Motor neuron (in vitro differentiated cells): Measurements from ENCODE around the gene CALR. TPM values are rescaled to one million over a fixed set of nuclear protein-coding genes. Genes with fewer than 3 reads are reported as not detected.
"Not testable (repeated sequence)": the region's sequence is repeated elsewhere in the genome, so short reads cannot be mapped to it uniquely, and the experiment has no call there.

ENCODE experiments used
- ATAC-seq, 8 experiments: fragments of 200-7000 bp; cut with Tn5 transposase; replicated peaks in 6 of 8; 2 replicates each; pipeline ENCODE4 v1.8.0; 2021; ENCODE audit warnings: mild to moderate bottlenecking in 8 of 8, moderate library complexity in 8 of 8
- H3K27ac ChIP-seq, 2 donors: fragments of 250-450 bp; sonication (Bioruptor Pico); 2 replicates each; pipeline ENCODE4 v1.9.0; 2021; ENCODE audit warnings: antibody characterized with exemption in 2 of 2, mild to moderate bottlenecking in 2 of 2, moderate library complexity in 1 of 2
- H3K4me1 ChIP-seq, 2 donors: fragments of 250-450 bp; sonication (Bioruptor Pico); replicated peaks in 1 of 2; 2 replicates each; pipeline ENCODE4 v1.6.1; 2021; ENCODE audit warnings: antibody characterized with exemption in 2 of 2, mild to moderate bottlenecking in 2 of 2, moderate library complexity in 1 of 2
- H3K4me3 ChIP-seq, 5 donors: fragments of 250-450 bp; sonication (Bioruptor Pico); 2 replicates each; pipeline ENCODE4 v1.9.0; 2021; ENCODE audit warnings: antibody characterized with exemption in 5 of 5, mild to moderate bottlenecking in 5 of 5, moderate library complexity in 4 of 5
- WGBS, 10 experiments: fragments of 450-650 bp; shearing (Covaris generic); methylation state at CpG; one replicate each; pipeline ENCODE4 v1.0.0; 2022; 5-methylcytosine and 5-hydroxymethylcytosine counted together
- in situ Hi-C, 9 experiments: fragments of 400-800 bp; cut with MboI; loops; one replicate each; pipeline ENCODE4 v1.15.0; 2021; ENCODE audit warnings: low sequenced_read_pairs in 9 of 9, low pct_unique_long_range_greater_than_20kb in 2 of 9; ENCODE audit not compliant: unreplicated experiment in 9 of 9
- total RNA-seq, 8 experiments: library from RNA; unstranded; fragments of 300-600 nt; gene quantifications; 2 replicates each; pipeline versions ENCODE4 v1.2.3 to v1.2.4, GENCODE V29; 2022

The CALR gene
- total RNA-seq, result 100 to 1,000 TPM; 289 to 982 (median 397) TPM

DNA sequence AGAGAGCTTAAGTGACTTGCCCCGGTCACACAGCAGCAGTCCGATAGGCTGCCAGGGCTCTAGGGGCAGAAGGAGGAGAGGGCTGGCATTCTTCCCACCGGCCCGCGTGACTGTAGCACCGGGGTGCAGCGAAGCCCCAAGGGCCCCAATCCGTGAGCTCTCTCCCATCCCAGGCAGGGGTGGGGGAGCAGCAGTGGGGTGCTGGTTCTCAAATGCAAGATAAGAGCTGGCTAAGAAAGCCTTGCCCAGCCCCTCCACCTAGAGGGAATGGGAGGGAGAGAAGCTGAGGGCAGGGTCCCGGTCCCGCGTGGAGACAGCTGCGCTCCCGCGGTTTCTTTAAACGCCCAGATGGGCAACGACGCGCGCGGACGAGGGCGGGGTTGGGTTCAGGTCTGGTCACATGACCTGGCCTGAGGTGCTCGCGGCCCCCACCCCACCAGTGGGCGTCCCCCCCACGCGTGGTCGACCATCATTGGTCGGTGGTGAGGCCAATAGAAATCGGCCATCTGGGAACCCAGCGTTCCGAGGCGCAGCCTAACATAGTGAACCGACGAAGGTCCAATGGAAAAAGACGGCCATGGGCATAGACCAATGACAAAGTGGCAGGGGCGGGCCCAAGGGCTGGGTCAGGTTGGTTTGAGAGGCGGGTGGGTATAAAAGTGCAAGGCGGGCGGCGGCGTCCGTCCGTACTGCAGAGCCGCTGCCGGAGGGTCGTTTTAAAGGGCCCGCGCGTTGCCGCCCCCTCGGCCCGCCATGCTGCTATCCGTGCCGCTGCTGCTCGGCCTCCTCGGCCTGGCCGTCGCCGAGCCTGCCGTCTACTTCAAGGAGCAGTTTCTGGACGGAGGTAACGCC, at the start of gene CALR:
CALR (plus strand) TSS at position 683 of the 852 bp plus-strand sequence; CDS start at position 754, 71 bp downstream.
- peaks cover 24 to 25% of the 10 kb centered on the region in 2 donors for H3K4me1 ChIP-seq
- peak; percentile 83 to 93 (median 91) for ATAC-seq
- in situ Hi-C loops, result no loop called here
- peak within 1 kb of the TSS; percentile 81 to 99 (median 90) for H3K4me3 ChIP-seq
- peak within 1 kb of the TSS; percentile 91 to 92 for H3K27ac ChIP-seq
- whole genome bisulfite sequencing, 10 experiments, result 0 to 17% (median 1%) methylated on average over 1 to 23 of the region's 63 CpGs; no CpG with 5 or more reads in 5 of the 10 experiments

DNA sequence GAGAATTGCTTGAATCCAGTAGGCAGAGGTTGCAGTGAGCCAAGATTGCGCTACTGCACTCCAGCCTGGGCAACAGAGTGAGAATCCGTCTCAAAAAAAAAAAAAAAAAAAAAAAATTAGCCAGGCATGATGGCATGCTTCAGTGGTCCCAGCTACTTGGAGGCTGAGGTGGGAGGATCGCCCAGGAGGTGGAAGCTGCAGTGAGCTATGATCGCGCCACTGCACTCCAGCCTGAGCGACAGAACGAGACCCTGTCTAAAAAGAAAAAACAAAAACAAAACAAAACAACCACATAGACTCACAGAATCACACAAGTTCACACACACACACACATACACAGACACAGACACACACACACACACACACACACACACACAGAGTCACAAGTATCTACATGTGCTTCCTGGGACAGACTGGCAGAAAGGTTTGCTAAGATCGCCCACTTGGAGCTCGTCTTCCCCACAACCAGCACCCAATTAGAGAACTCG, 48.1 kb upstream of the CALR start:
- ATAC-seq, H3K4me1 ChIP-seq, in situ Hi-C loops, H3K27ac ChIP-seq: not testable (repeated sequence)
- 0 to 100% (median 31%) methylated on average over 3 to 10 of the region's 10 CpGs; no CpG with 5 or more reads in 4 of the 10 experiments for WGBS, 10 experiments
- H3K4me3 ChIP-seq, result peak overlapping the region; percentile 13 to 87 (median 81)

DNA sequence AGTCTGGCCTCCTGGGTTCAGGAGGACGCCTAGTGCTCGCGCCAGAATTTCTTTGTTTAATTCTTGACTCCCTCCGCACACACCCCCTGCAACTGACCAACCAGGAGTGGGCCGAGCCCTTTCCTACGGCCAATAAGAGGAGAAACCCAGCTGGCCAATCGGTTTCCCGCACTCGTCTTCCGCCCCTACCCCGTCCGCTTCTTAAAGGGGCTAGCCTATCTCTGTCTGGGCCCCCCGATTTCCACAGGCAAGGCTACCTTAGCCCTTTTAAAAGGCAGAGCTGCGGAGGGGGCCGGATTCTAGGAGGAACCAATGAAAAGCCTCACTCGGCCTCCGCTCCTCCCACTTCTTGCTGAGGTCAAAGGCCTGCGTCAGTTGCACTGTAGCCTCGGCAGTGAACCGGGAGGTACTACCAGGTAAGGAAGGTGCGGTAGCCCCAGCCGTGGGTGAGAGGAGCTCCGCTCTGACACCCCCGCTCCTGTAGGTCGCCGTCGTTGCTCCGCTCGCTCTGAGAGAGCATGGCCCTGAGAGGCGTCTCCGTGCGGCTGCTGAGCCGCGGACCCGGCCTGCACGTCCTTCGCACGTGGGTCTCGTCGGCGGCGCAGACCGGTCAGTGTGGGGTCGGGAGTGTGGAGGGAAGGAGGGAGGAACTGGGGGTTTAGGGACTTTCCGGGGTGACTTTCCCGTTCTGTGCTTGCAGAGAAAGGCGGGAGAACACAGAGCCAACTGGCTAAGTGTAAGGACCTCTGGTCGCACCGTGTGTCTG, 47.4 kb upstream of the CALR start, which contains the start of gene GCDH:
GCDH (plus strand) TSS at position 374 of the 766 bp plus-strand sequence; CDS start at position 519, 145 bp downstream.
- Histone ChIP-seq H3K4me1 (peaks cover 2 to 5% of the 10 kb centered on the region in 2 donors), H3K27ac (no peak within 1 kb of the TSS), H3K4me3 (peak within 1 kb of the TSS; percentile 78 to 87 (median 85))
- in situ Hi-C loops, result no loop called here
- ATAC-seq, result peak; percentile 95 to 98 (median 97)
- WGBS, 10 experiments, result 0 to 2% (median 0%) methylated on average over 2 to 13 of the region's 49 CpGs; no CpG with 5 or more reads in 4 of the 10 experiments

DNA sequence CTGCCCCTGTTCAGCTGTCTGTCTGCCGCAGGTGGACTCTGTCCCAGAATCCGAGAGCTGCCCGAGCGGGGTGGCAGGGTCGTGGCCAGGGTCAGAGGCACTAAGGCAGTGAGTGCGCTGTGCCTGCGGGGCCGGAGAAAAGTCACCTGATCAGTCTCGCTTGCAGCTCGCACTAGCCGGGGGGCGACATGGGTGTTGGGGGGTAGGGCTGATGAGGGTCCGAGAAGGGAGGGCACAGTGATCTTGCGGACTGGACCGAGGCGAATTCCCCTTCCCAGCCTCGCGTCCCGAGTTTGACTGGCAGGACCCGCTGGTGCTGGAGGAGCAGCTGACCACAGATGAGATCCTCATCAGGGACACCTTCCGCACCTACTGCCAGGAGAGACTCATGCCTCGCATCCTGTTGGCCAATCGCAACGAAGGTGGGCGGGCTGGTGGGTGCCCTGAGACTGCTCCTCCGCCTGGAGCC, 46.8 kb upstream of the CALR start:
- ATAC-seq, result no peak
- WGBS, 10 experiments, result 0 to 20% (median 5%) methylated on average over 1 to 11 of the region's 26 CpGs; no CpG with 5 or more reads in 4 of the 10 experiments
- peaks cover 2 to 5% of the 10 kb centered on the region in 2 donors for H3K4me1 ChIP-seq
- no peak overlapping the region for H3K27ac ChIP-seq
- H3K4me3 ChIP-seq, result peak overlapping the region; percentile 78 to 87 (median 85)
- in situ Hi-C loops, result no loop called here

DNA sequence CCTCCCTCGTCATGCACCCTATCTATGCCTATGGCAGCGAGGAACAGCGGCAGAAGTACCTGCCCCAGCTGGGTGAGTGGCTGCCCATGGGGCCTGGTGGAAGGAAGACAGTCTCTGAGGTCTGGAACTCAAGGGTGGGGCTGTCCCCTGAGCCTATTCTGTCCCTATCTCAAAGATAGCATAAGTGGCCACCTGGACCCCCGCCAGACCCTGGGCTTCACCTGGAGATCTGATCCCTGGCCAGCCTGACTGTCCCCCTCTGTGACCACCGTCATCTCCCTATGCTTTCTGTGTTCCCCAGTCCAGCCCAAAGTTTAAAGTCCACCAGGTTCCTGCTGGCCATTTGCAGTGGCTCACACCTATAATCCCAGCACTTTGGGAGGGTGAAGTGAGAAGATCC, 44.8 kb upstream of the CALR start:
- no peak overlapping the region for H3K27ac ChIP-seq
- peaks cover 2 to 5% of the 10 kb centered on the region in 2 donors for H3K4me1 ChIP-seq
- H3K4me3 ChIP-seq, result no peak overlapping the region
- no peak for ATAC-seq
- 83 to 100% (median 90%) methylated on average over 1 to 2 of the region's 5 CpGs; no CpG with 5 or more reads in 7 of the 10 experiments for WGBS, 10 experiments
- in situ Hi-C loops, result no loop called here

DNA sequence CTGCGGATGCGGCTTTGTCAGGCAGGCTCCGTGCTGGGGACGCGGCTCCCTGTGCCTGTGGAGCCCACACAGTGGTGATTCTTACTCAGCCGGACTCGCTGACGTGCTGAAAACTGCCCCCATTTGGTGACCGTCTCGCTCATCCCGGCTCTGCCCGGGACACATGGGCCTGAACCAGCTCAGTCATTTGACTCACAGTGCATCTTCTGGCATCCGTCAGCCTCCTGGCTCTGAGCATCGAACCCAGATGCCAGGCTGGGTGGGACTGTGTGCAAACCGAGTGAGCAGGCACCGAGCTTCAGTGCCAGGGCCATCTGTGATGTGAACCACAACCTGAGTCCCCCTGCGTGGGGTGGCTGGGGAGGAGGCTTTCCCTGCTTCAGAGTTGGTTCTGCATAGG, 41.9 kb upstream of the CALR start:
- 80 to 100% (median 94%) methylated on average over 1 to 7 of the region's 17 CpGs; no CpG with 5 or more reads in 6 of the 10 experiments for WGBS, 10 experiments
- no peak overlapping the region for H3K27ac ChIP-seq
- no peak for ATAC-seq
- H3K4me3 ChIP-seq, result no peak overlapping the region
- in situ Hi-C loops, result no loop called here
- peaks cover 2 to 5% of the 10 kb centered on the region in 2 donors for H3K4me1 ChIP-seq

DNA sequence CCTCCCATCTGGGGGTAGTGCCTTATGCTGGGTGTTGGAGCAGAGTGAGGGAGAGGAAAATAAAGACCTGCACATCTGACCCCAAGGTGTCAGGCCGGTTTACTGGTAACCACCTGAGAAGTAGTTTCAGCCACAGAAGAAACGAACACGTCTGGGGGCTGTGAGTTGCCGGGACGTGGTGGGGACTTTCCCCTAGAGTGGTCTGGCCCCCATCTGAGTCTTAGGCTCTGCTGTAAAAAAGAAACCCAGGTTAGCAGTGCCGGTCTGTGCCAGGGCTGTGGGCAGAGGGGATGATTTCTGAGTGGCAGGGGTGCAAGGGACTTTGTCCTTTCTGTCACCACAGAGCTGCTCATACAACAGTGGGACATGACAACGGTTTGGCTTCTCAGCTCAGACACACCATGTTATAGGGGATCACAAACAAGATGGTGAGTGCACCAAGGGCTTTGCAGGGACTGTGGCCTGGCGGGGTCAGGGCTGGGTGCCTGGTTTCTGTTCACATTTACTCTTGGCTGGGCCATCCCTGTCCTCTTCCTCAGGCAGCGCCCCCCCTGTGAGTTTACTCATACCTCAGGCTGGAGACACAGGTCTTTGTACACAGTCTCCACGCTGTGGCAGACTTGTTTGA, 38.4 kb upstream of the CALR start:
- peak in 1 of 8 experiments; percentile 58 for ATAC-seq
- H3K27ac ChIP-seq, result no peak overlapping the region
- 50 to 100% (median 93%) methylated on average over 1 to 6 of the region's 10 CpGs; no CpG with 5 or more reads in 3 of the 10 experiments for WGBS, 10 experiments

DNA sequence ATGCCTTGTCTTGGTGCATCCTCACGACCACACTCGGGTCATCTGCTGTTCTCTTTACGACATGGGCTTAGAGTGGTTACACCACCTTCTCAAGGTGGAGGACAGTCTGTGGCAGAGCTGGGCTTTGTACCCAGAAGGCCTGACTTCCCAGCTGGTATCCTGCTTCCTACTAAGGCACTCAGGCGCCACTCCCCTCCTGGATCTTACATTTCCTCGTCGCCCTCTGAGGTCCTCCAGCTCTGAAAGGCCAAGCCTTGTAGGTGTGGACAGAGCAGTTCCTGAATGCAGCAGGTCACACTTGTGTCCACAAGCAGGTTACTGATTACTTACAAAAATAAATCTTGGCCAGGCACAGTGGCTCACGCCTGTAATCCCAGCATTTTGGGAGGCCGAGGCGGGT, 31.2 kb upstream of the CALR start:
- H3K4me1 ChIP-seq, result peaks cover 3 to 14% of the 10 kb centered on the region in 2 donors
- in situ Hi-C loops, result no loop called here
- 40 to 100% (median 80%) methylated on average over 1 to 2 of the region's 9 CpGs; no CpG with 5 or more reads in 5 of the 10 experiments for WGBS, 10 experiments
- no peak overlapping the region for H3K4me3 ChIP-seq
- ATAC-seq, result no peak
- no peak overlapping the region for H3K27ac ChIP-seq

More for the DNA sequence above, 38.4 kb upstream of the CALR start:
- no peak overlapping the region for H3K4me3 ChIP-seq
- in situ Hi-C loops, result no loop called here
- H3K4me1 ChIP-seq, result no peaks in the 10 kb centered on the region

DNA sequence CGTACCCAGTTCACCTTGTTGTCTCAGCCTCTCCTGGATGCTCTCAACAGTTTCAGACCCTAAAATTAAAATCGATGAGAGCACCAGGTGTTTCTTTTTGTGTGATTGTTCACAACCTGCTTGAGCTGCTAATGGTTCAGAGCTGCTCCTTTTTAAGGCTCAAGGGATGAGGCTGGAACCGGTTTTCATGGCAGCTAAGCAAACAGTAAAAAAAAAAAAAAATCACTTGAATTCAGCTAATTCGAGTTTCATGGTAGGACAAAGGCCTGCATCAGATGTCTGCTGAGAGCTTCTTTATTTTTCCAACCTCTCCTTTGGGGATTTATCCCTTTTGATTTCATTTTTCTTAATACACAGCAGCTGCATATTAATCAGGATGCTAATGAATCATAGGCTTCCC, 25.8 kb upstream of the CALR start:
- Histone ChIP-seq H3K4me3 (no peak overlapping the region), H3K27ac (peak overlapping the region in 1 of 2 donors; percentile 61), H3K4me1 (peaks cover 17 to 33% of the 10 kb centered on the region in 2 donors)
- in situ Hi-C loops, result no loop called here
- WGBS, 10 experiments, result 0 to 60% (median 33%) methylated on average over 1 to 4 of the region's 4 CpGs; no CpG with 5 or more reads in 1 of the 10 experiments
- ATAC-seq, result peak in 6 of 8 experiments; percentile 9 to 58 (median 50)

DNA sequence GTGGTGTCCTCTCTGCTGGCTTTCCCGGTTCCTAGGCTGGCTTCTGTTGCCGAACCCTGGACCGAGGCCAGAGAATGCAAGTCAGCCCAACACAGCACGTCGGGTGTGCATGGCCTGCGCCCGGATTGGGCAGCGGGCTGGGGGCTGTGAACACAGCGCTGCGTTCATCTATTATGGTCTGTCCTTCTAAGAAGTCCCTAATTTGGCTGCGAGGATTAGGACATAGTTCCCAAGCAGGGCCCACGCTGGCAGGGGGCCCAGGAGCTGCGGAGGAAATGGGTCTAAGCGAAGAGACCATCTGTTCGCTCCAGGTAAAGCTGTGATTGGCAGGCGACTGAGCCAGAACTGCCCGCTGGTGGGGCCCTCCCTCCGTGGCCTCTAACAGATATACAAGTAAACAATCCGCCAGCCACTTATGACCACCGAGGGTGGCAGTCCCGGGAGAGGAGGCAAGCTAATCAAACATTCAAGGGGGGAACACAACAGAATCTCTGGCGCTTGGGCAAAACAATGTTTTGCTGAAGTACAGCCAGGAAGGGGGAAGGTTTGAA, 25.3 kb upstream of the CALR start:
- in situ Hi-C loops, result no loop called here
- Histone ChIP-seq H3K27ac (peak overlapping the region in 1 of 2 donors; percentile 61), H3K4me1 (peaks cover 17 to 33% of the 10 kb centered on the region in 2 donors), H3K4me3 (no peak overlapping the region)
- WGBS, 10 experiments, result 0 to 31% (median 10%) methylated on average over 1 to 18 of the region's 22 CpGs; no CpG with 5 or more reads in 2 of the 10 experiments
- peak; percentile 80 to 89 (median 85) for ATAC-seq

DNA sequence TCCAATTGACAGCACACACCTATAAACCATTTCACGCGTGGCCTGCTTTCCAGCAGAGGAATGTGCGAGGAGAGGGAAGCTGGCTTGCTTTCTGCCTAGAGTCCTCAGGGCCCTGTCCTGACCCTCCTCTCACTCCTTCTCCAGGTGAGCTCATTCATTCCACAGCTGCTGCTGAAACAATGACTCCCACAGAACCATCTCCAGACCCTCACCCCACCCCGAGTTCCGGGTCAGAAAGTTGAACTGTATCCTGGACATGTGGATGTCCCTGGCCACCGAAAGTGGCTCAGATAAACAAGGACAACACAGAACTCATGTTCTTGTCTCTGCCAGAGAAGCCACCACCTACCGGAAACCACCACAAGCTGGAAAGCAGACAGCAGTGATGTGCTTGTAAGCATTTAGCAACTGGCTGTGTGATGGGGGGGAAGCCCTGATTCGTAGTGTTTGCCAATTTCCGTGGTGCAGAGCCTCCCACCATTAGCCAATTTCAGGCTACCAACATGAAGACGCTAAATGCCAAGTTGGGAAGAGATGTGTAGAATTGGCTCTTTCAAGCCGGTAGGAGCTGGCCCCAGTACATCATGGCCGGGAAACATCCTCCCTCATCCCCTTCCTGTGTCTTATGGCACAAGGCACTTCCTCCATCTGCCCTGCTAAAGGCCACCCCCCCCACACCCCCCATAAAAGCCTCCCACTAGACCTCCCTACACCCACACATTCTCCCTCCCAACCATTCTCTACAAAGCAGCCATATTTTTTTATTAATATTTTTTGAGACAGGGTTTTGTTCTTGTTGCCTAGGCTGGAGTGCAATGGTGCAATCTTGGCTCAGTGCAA, 24.3 kb upstream of the CALR start:
- Histone ChIP-seq H3K27ac (peak overlapping the region in 1 of 2 donors; percentile 61), H3K4me3 (no peak overlapping the region), H3K4me1 (peaks cover 15 to 25% of the 10 kb centered on the region in 2 donors)
- 20 to 100% (median 80%) methylated on average over 1 to 7 of the region's 12 CpGs; no CpG with 5 or more reads in 2 of the 10 experiments for WGBS, 10 experiments
- in situ Hi-C loops, result no loop called here
- ATAC-seq, result peak in 2 of 8 experiments; percentile 11 to 15
